ENCODE measurements around the gene PTPRE.

DNA sequence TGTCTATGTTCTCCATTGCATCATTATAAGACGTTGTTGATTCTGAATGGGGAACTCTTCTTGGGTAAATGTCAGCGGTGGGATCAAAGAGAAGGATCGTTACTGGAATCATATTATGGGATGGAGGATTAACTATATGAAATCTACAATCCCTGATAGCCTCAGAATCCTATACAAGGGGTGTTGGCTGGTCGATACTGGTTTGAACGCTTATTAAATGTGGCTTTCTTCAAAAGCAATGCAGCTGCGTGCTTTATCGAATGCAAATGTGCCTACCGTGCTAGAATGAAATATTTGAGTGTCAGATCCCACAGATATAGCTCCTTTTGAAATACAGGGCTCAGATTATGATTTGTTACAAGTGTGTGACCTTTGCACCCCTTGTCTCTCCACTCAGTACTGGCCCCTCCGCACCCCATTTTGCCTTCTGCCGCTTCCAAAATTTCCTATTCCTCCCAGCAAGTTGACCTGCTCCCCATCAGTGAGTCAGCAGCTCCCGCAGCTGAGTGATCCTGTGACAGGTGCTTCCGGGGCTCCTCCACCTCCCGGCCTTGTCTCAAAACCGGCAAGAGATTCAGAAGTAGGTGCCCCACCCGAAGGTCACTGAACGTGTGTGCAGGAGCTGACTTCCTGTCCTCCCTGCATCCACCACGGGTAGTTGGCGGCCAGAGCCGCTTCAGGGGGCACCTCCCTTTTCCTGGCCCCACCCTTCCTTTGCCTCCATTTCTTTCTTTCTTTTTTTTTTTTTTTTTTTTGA, 76.6 kb downstream of the PTPRE start:
- TF ChIP-seq GATA2 (IDR thresholded peaks at IDR 0.05; ENCODE audit: low read depth, low read length) = no peak
- no peak for TF ChIP-seq GATA3 (IDR thresholded peaks at IDR 0.05; ENCODE audit: low read depth, low read length)

Data from SH-SY5Y (cell line).